ENCODE data around the gene HDAC6. TPM values are rescaled to one million over a fixed set of nuclear protein-coding genes. Genes with fewer than 3 reads are reported as not detected.

Gene HDAC6
- total RNA-seq, 1 experiment from 2014 or later, result 79.9 TPM

DNA sequence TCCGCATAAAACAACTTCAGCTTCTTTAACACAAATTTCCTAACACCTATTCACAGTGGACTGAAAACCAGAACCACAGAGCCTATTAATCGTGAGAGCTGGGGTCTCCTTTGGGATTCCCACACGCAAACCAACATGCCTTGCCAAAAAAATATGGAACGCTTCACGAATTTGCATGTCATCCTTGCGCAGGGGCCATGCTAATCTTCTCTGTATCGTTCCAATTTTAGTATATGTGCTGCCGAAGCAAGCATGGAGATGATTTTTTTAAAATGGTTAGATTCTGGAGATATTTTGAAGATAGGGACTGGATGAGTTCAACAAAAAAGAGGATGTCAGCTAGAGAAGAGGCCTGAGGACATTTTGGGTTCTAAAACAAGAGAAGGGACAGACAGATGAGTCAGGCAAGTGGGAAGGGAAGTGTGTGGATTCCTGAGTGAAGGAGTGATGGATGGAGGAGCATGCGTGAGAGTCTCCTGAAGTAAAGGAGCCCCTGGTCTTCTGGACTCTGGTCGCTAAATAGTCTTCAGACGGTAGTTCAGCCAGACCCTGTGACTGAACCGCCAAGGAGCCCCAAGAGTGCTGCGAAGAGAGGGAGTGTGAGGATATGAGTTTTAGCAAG lies 24.9 kb upstream of the HDAC6 start (continued):
- TF ChIP-seq ZNF274 (IDR thresholded peaks at IDR 0.05; ENCODE audit: low read depth, low read length), result no peak
- no peak for TF ChIP-seq EZH2phosphoT487 (IDR thresholded peaks at IDR 0.05; ENCODE audit: borderline replicate concordance)
- TF ChIP-seq ZFX (IDR thresholded peaks at IDR 0.05), result no peak
- no peak for TF ChIP-seq POLR2AphosphoS5 (IDR thresholded peaks at IDR 0.05; ENCODE audit: low read depth, low read length)

- H2AFZ ChIP-seq (ENCODE audit: low read depth, low read length, poor library complexity, severe bottlenecking), result no peak overlapping the region
- H3K79me2 ChIP-seq (ENCODE audit: insufficient read depth, low read length), result no peaks in the 10 kb centered on the region
- no peak overlapping the region for H3K27ac ChIP-seq (ENCODE audit: low read depth, low read length)
- ChIA-PET POLR2A (no interaction called here), CTCF (no interaction called here), RAD21 (ENCODE audit: low non-redundant PET in 1 of 2, low total read pairs in 2 of 2, uncharacterized antibody in 2 of 2, unreplicated experiment in 2 of 2) (no interaction called here)
- no peak overlapping the region for H3K9ac ChIP-seq (ENCODE audit: low read length)
- BruUV-seq (replicated peaks), result no TSS peak
- DNase-seq (ENCODE audit: low read depth, low spot score) (no peak), ATAC-seq (no peak)
- H3K9me2 ChIP-seq (ENCODE audit: insufficient read depth), result no peaks in the 10 kb centered on the region
- no peaks in the 10 kb centered on the region for H3K4me1 ChIP-seq (ENCODE audit: control insufficient read depth in 1 of 2, insufficient read depth in 2 of 2, low read length in 2 of 2)
- no peak overlapping the region for H3K4me3 ChIP-seq (replicated peaks in 1 of 2; ENCODE audit: low read depth in 1 of 2, low read length in 2 of 2)
- no peaks in the 10 kb centered on the region for H3K9me3 ChIP-seq (ENCODE audit: control insufficient read depth in 1 of 2, insufficient read depth in 1 of 2, low read depth in 1 of 2, low read length in 2 of 2)
- intact Hi-C loops (cut with micrococcal nuclease), result no loop called here
- H3K27me3 ChIP-seq (ENCODE audit: insufficient read depth, low read length), result no peaks in the 10 kb centered on the region
- no peak overlapping the region for H3K4me2 ChIP-seq (ENCODE audit: low read length)
- no peaks in the 10 kb centered on the region for H3K36me3 ChIP-seq (ENCODE audit: control insufficient read depth in 1 of 2, insufficient read depth in 2 of 2, low read length in 2 of 2)
- H4K20me1 ChIP-seq (ENCODE audit: insufficient read depth), result no peaks in the 10 kb centered on the region
- TF ChIP-seq JUND (IDR thresholded peaks at IDR 0.05) (no peak), RAD21 (IDR thresholded peaks at IDR 0.05; ENCODE audit: low read depth) (no peak), TCF7L2 (IDR thresholded peaks at IDR 0.05; ENCODE audit: borderline replicate concordance, extremely low read depth, insufficient read depth, insufficient read length) (no peak), YY1 (IDR thresholded peaks at IDR 0.05; ENCODE audit: extremely low read depth, insufficient replicate concordance, low read depth, low read length) (no peak), SRF (IDR thresholded peaks at IDR 0.05; ENCODE audit: low read depth) (no peak), POLR2AphosphoS5 (IDR thresholded peaks at IDR 0.05; ENCODE audit: low read depth, low read length) (no peak), ZFX (IDR thresholded peaks at IDR 0.05) (no peak), EZH2 (IDR thresholded peaks at IDR 0.05) (no peak), ELF1 (IDR thresholded peaks at IDR 0.05; ENCODE audit: borderline replicate concordance, low read depth) (no peak), CEBPB (IDR thresholded peaks at IDR 0.05; ENCODE audit: low read depth) (no peak), CTCF (IDR thresholded peaks at IDR 0.05 in 2 of 3, conservative IDR thresholded peaks at IDR 0.05 in 1 of 3; ENCODE audit: borderline replicate concordance in 1 of 3, insufficient read depth in 1 of 3, low read depth in 2 of 3, low read length in 2 of 3) (no peak), SP1 (IDR thresholded peaks at IDR 0.05; ENCODE audit: low read depth) (no peak), EZH2phosphoT487 (IDR thresholded peaks at IDR 0.05; ENCODE audit: borderline replicate concordance) (no peak), SIN3A (IDR thresholded peaks at IDR 0.05; ENCODE audit: low read depth) (no peak), CBX3 (IDR thresholded peaks at IDR 0.05; ENCODE audit: low read depth) (no peak)
- TF ChIP-seq, protein P1, sequence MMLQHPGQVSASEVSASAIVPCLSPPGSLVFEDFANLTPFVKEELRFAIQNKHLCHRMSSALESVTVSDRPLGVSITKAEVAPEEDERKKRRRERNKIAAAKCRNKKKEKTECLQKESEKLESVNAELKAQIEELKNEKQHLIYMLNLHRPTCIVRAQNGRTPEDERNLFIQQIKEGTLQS (IDR thresholded peaks at IDR 0.05), result no peak
- TF ChIP-seq, protein P2, sequence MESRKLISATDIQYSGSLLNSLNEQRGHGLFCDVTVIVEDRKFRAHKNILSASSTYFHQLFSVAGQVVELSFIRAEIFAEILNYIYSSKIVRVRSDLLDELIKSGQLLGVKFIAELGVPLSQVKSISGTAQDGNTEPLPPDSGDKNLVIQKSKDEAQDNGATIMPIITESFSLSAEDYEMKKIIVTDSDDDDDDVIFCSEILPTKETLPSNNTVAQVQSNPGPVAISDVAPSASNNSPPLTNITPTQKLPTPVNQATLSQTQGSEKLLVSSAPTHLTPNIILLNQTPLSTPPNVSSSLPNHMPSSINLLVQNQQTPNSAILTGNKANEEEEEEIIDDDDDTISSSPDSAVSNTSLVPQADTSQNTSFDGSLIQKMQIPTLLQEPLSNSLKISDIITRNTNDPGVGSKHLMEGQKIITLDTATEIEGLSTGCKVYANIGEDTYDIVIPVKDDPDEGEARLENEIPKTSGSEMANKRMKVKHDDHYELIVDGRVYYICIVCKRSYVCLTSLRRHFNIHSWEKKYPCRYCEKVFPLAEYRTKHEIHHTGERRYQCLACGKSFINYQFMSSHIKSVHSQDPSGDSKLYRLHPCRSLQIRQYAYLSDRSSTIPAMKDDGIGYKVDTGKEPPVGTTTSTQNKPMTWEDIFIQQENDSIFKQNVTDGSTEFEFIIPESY (IDR thresholded peaks at IDR 0.05; ENCODE audit: extremely low read depth, insufficient replicate concordance, low read length), result no peak
- TF ChIP-seq, protein P3, sequence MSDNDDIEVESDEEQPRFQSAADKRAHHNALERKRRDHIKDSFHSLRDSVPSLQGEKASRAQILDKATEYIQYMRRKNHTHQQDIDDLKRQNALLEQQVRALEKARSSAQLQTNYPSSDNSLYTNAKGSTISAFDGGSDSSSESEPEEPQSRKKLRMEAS (IDR thresholded peaks at IDR 0.05), result no peak
Measured at GRCh38 chrX:48779399-48779798, 22.5 kb upstream of the HDAC6 start.
